K562 (cell line): Measurements from ENCODE around the gene ATM. TPM values are rescaled to one million over a fixed set of nuclear protein-coding genes. Genes with fewer than 3 reads are reported as not detected.
A peak's percentile ranks its signal among the peaks of the same experiment; 100 is the strongest.

Experiments used
- ELF2 ChIP-seq: fragments of 250-450 bp; sonication (Bioruptor Pico); IDR thresholded peaks from 2 replicates; pipeline ENCODE4 v1.5.0; 2021; ENCODE audit warnings: mild to moderate bottlenecking
- ESRRA ChIP-seq: fragments of 450-650 bp; IDR thresholded peaks from 2 replicates; pipeline ENCODE4 v1.6.1; 2014; ENCODE audit warnings: low read depth, mild to moderate bottlenecking, moderate library complexity, borderline replicate concordance
- EZH2 ChIP-seq: IDR thresholded peaks from 2 replicates; pipeline ENCODE4 v1.6.1; 2012; ENCODE audit warnings: low read depth, mild to moderate bottlenecking, inconsistent platforms, low read length, borderline replicate concordance
- MAFF ChIP-seq: IDR thresholded peaks from 2 replicates; pipeline ENCODE4 v1.6.1; 2012; ENCODE audit warnings: low read length, improper control_type of control experiment
- MBD2 ChIP-seq: sonication (generic); IDR thresholded peaks from 2 replicates; pipeline ENCODE4 v1.6.1; 2016; ENCODE audit warnings: low read depth, borderline replicate concordance
- POLR2H ChIP-seq: IDR thresholded peaks from 2 replicates; pipeline ENCODE4 v1.6.1; 2016; ENCODE audit warnings: missing genetic modification characterization, low read depth, mild to moderate bottlenecking, control low read depth, missing compliant biosample characterization, moderate library complexity
- TAF9B ChIP-seq: fragments of 450-650 bp; IDR thresholded peaks from 2 replicates; pipeline ENCODE4 v1.6.1; 2018; ENCODE audit warnings: mild to moderate bottlenecking; ENCODE audit not compliant: partially characterized antibody
- TBL1XR1 ChIP-seq, 2 experiments: IDR thresholded peaks; 2 replicates each; pipeline ENCODE4 v1.6.1; 2012; ENCODE audit warnings: improper control_type of control experiment in 2 of 2, low read length in 2 of 2, mild to moderate bottlenecking in 1 of 2
- ZBTB17 ChIP-seq: fragments of 450-650 bp; formaldehyde crosslinking; IDR thresholded peaks from 2 replicates; pipeline ENCODE4 v1.4.0; 2020; ENCODE audit warnings: mild to moderate bottlenecking
- ZNF239 ChIP-seq: fragments of 250-450 bp; sonication (Bioruptor Pico); IDR thresholded peaks from 2 replicates; pipeline ENCODE4 v1.4.0; 2020; ENCODE audit warnings: mild to moderate bottlenecking
- polyA plus RNA-seq, 8 experiments: library from polyadenylated mRNA; depleted of rRNA in 4 of 8; stranded (reverse) in 5 of 8; unstranded in 3 of 8; fragments of >200 nt; fragmentation: Nextera tagmentation in 2 of 8; fragmentation: Illumina TruSeq in 1 of 8; extraction: Ambion mirVana in 2 of 8; extraction: Trizol in 1 of 8; gene quantifications; 2 replicates each; pipeline versions ENCODE4 v1.2.1 to v1.2.3, GENCODE V29; 2011 to 2014; ENCODE audit warnings: inconsistent platforms in 1 of 8, missing spikeins in 1 of 8
- total RNA-seq, 7 experiments: library from RNA; depleted of rRNA in 6 of 7; stranded (reverse); fragments of >200 nt in 6 of 7; fragmentation: Illumina TruSeq in 2 of 7; extraction: Trizol in 2 of 7; gene quantifications; 2 replicates each; pipeline versions ENCODE4 v1.2.1 to v1.2.3, GENCODE V29; 2011 to 2021; ENCODE audit warnings: low replicate concordance in 1 of 7
- TF ChIP-seq, protein P1 (sequence below): fragments of 450-650 bp; IDR thresholded peaks from 2 replicates; pipeline ENCODE4 v1.6.1; 2016; ENCODE audit warnings: low read depth
- TF ChIP-seq, protein P2 (sequence below), 2 experiments: fragments of 150-350 bp in 1 of 2; IDR thresholded peaks; 2 replicates each; pipeline ENCODE4 v1.6.1; 2012 to 2016; ENCODE audit warnings: low read depth in 2 of 2, low read length in 2 of 2, mild to moderate bottlenecking in 1 of 2, moderate library complexity in 1 of 2
- TF ChIP-seq, protein P3 (sequence below): fragments of 250-450 bp; sonication (Bioruptor Pico); IDR thresholded peaks from 2 replicates; pipeline ENCODE4 v1.5.0; 2022; ENCODE audit warnings: mild to moderate bottlenecking

The ATM gene
- total and polyA plus RNA-seq, 9 of the 15 experiments (the other 6 are each of a cell fraction or from before 2014, with no cell fraction given): 8.3 to 46.8 (median 26.2) TPM

DNA sequence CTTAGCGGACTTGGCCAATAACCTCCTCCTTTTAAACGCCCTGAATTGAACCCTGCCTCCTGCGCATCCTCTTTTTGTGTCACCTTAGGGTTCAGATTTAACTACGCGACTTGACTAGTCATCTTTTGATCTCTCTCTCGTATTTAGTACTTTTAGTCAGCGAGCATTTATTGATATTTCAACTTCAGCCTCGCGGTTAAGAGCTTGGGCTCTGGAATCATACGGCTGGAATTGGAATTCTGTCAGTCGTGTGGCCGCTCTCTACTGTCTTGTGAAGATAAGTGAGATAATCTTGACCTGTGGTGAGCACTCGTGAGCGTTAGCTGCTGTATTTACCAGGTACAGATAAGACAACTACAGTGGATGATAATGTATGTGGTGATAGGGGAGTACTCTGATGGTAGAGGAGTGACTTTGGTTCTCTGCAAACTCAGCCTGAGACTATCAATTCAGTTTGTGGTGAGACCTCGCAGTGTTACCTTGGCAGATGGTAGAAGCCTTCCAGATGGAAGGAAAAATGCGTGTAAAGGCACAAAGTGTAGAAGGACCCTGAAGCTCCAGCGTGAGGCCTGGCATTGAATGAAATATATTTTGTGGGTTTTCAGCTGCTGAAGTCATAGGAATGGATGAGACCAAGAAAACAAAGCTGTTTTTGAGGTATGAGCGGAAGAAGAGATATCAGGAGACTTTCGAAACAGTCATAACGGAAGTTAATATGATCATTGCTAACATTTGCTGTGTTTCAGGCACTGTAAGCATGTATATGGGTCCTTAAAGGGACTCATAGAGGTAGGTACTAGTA is 682 bp downstream of the ATM start (continued):
- TF ChIP-seq, protein P1, sequence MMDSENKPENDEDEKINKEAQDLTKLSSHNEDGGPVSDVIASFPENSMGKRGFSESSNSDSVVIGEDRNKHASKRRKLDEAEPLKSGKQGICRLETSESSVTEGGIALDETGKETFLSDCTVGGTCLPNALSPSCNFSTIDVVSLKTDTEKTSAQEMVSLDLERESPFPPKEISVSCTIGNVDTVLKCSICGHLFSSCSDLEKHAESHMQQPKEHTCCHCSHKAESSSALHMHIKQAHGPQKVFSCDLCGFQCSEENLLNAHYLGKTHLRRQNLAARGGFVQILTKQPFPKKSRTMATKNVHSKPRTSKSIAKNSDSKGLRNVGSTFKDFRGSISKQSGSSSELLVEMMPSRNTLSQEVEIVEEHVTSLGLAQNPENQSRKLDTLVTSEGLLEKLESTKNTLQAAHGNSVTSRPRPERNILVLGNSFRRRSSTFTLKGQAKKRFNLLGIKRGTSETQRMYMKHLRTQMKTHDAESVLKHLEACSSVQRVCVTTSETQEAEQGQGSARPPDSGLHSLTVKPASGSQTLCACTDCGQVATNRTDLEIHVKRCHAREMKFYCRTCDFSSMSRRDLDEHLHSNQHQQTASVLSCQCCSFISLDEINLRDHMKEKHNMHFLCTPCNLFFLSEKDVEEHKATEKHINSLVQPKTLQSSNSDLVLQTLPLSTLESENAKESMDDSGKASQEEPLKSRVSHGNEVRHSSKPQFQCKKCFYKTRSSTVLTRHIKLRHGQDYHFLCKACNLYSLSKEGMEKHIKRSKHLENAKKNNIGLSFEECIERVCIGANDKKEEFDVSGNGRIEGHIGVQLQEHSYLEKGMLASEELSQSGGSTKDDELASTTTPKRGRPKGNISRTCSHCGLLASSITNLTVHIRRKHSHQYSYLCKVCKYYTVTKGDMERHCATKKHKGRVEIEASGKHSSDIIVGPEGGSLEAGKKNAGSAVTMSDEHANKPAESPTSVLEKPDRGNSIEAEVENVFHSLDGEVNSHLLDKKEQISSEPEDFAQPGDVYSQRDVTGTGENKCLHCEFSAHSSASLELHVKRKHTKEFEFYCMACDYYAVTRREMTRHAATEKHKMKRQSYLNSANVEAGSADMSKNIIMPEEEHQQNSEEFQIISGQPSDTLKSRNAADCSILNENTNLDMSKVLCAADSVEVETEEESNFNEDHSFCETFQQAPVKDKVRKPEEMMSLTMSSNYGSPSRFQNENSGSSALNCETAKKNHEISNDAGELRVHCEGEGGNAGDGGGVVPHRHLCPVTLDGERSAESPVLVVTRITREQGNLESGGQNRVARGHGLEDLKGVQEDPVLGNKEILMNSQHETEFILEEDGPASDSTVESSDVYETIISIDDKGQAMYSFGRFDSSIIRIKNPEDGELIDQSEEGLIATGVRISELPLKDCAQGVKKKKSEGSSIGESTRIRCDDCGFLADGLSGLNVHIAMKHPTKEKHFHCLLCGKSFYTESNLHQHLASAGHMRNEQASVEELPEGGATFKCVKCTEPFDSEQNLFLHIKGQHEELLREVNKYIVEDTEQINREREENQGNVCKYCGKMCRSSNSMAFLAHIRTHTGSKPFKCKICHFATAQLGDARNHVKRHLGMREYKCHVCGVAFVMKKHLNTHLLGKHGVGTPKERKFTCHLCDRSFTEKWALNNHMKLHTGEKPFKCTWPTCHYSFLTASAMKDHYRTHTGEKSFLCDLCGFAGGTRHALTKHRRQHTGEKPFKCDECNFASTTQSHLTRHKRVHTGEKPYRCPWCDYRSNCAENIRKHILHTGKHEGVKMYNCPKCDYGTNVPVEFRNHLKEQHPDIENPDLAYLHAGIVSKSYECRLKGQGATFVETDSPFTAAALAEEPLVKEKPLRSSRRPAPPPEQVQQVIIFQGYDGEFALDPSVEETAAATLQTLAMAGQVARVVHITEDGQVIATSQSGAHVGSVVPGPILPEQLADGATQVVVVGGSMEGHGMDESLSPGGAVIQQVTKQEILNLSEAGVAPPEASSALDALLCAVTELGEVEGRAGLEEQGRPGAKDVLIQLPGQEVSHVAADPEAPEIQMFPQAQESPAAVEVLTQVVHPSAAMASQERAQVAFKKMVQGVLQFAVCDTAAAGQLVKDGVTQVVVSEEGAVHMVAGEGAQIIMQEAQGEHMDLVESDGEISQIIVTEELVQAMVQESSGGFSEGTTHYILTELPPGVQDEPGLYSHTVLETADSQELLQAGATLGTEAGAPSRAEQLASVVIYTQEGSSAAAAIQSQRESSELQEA: no peak
- TF ChIP-seq POLR2H (tag) (no peak), ESRRA (peak; percentile 72), ZNF239 (CRISPR knock-in tag) (no peak), MBD2 (peak; percentile 57; the same call in 1 of the 2 replicates), ELF2 (CRISPR knock-in tag) (no peak), MAFF (no peak), ZBTB17 (no peak), TAF9B (peak; percentile 2), EZH2 (no peak), TBL1XR1 (IDR thresholded peaks at IDR 0.05; ENCODE audit: low read length in 2 of 2) (peak; percentile 73 to 89; a peak in 2 of 4 replicates)
- TF ChIP-seq, protein P2, sequence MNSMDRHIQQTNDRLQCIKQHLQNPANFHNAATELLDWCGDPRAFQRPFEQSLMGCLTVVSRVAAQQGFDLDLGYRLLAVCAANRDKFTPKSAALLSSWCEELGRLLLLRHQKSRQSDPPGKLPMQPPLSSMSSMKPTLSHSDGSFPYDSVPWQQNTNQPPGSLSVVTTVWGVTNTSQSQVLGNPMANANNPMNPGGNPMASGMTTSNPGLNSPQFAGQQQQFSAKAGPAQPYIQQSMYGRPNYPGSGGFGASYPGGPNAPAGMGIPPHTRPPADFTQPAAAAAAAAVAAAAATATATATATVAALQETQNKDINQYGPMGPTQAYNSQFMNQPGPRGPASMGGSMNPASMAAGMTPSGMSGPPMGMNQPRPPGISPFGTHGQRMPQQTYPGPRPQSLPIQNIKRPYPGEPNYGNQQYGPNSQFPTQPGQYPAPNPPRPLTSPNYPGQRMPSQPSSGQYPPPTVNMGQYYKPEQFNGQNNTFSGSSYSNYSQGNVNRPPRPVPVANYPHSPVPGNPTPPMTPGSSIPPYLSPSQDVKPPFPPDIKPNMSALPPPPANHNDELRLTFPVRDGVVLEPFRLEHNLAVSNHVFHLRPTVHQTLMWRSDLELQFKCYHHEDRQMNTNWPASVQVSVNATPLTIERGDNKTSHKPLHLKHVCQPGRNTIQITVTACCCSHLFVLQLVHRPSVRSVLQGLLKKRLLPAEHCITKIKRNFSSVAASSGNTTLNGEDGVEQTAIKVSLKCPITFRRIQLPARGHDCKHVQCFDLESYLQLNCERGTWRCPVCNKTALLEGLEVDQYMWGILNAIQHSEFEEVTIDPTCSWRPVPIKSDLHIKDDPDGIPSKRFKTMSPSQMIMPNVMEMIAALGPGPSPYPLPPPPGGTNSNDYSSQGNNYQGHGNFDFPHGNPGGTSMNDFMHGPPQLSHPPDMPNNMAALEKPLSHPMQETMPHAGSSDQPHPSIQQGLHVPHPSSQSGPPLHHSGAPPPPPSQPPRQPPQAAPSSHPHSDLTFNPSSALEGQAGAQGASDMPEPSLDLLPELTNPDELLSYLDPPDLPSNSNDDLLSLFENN (IDR thresholded peaks at IDR 0.05; ENCODE audit: low read depth in 2 of 2, low read length in 2 of 2): peak in 1 of 2 experiments; percentile 75; a peak in 2 of 4 replicates
- TF ChIP-seq, protein P3, sequence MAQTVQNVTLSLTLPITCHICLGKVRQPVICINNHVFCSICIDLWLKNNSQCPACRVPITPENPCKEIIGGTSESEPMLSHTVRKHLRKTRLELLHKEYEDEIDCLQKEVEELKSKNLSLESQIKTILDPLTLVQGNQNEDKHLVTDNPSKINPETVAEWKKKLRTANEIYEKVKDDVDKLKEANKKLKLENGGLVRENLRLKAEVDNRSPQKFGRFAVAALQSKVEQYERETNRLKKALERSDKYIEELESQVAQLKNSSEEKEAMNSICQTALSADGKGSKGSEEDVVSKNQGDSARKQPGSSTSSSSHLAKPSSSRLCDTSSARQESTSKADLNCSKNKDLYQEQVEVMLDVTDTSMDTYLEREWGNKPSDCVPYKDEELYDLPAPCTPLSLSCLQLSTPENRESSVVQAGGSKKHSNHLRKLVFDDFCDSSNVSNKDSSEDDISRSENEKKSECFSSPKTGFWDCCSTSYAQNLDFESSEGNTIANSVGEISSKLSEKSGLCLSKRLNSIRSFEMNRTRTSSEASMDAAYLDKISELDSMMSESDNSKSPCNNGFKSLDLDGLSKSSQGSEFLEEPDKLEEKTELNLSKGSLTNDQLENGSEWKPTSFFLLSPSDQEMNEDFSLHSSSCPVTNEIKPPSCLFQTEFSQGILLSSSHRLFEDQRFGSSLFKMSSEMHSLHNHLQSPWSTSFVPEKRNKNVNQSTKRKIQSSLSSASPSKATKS (CRISPR knock-in tag): no peak
